HG02943 (cell line): ENCODE results near the gene PAIP2B.

ENCODE experiments used
- ATAC-seq: cut with Tn5 transposase; IDR thresholded peaks from one replicate; pipeline ENCODE4 v1.9.1; 2021; ENCODE audit warnings: mild to moderate bottlenecking, low read depth, moderate library complexity; ENCODE audit not compliant: unreplicated experiment

Gene PAIP2B

DNA sequence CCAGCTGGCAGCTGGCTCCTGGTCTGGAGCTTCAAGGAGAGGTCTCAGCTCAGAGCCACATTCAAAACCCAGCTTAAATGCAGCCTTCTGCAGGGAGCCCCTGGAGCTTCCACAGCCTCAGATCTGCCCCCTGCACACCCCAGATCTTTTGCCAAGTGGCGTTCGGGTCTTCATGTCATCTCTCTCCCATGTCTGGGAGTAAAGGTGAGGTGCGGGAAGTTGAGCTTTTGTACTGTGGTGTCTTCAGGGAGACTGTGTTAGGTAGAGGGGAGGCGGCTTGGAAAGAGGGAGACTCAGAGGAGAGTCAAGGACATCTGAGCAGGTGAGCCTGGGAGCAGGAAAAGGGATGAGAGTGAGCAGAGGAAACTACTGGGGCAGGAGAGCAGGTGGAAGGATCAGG, 71.1 kb downstream of the PAIP2B start:
- ATAC-seq = no peak

DNA sequence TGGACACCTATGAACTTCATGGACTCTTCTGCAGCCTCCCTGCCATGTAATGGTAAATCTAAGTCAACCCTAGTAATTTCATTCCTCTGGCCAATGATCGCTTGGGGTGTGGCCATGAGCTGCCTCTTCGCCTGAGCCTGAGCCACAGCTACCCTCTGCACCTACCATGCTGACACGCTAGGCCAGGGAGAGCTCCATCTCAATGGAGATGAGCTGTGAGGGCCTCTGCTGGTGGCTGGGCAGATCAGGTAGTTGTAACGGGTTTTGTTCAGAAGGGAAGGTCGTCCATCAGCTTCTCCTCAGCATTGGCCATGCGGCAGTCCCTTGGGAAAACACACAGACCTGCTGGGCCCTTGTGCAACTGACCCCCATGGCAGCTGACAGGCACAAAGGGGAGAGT, 72.1 kb downstream of the PAIP2B start:
- no peak for ATAC-seq

- no peak for ATAC-seq
These were observed 72.6 kb downstream of the PAIP2B start for GRCh38 chr2:71154279-71154678.

DNA sequence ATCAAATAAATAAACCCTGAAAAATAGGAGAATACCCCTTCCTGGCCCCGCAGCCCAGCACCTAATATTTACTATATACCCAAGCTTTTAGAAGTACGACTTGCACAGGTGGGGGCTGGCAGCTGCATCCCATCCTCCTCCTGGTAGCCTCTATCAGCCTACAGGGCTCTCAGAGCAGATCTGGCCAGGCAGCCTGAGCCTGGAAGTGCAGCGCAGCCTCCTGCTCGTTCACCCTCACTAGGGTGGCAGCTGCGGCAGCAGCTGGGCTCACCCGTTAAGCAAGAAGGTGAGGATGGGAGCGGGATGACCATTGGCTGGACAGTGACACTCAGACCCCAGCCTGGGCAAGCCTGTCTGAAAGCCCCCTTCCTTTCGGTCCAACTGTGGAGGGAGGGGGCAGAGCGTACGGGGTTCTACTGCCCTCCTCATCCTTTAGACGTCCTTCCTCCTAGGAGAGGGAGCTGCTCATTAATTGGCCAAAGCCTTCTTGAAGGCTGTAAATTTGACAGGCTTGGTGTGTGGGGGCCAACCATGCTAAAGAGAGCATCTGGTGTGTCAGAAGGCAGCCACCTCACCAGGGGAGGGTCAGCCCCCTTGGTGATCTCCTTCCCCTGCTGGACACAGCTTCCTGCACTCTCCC, 73.2 kb downstream of the PAIP2B start:
- no peak for ATAC-seq

DNA sequence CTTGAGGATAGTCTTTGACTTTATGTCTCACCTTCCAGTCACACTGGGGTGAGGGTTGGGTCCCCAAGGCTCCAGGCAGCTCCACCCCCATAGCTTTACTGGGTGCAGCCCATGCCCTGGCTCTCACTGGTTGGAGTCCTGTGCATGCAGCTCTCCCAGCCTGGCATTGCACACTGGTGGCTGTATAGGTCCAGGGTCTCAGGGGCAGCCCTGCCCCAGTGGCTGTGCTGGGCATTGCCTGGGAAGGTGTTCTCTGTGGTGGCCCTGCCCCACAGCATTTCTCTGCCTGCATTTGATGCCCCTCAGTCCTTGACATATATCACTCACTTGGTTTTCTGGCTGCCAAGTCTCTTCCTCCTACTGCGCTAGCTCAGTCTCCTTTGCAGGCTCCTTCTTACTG, 75.3 kb downstream of the PAIP2B start:
- ATAC-seq = no peak

- no peak for ATAC-seq
These were observed 76.7 kb downstream of the PAIP2B start for GRCh38 chr2:71150082-71150816.

DNA sequence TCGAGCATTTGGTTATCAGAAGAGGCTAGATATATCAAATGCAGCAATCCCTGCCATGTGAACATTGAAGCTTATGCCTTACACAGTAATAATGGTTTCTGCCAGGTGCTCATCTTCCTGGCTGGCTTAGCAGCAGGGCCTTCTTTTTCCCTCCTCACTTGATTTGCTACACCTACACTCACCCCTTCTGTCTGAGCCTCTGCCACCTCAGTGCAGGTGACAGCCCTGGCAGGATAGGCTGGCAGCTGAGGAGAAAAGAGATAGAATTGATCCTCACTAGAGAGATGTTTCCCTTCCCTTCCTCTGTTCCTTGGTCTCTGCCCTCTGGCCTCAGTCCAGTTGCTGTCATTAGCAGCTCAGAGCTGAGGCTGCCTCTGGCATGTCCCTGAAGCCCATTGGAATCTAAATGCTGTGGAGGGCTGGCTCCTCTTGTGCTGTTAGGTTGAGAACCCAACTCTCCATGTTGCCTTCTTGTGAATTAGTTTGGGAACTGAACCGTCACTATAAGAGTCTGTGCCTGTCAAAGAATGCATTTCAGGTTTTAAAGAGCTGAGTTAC, 78.3 kb downstream of the PAIP2B start:
- no peak for ATAC-seq

DNA sequence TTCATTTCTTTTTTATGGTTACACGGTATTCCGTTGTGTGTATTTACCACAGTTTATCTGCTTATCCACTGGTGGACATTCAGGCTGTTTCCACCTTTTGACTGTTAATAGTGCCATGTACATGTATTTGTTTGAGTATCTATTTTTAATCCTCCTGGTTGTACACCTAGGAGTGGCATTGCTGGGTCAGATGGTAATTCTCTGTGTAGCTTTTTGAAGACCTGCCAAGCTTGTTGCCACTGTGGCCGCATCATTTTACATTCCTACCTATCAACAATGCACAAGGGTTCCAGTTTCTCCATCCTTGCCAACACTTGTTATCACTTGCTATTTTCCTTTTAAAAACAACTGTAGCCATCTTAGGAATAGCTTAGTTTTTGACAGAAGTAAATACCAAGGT, 83.1 kb downstream of the PAIP2B start:
- no peak for ATAC-seq

- ATAC-seq = no peak
These were observed 90.7 kb downstream of the PAIP2B start for GRCh38 chr2:71136174-71136573.

- no peak for ATAC-seq
These were observed 93.3 kb downstream of the PAIP2B start for GRCh38 chr2:71133603-71134002.
